Astrocyte of the cerebellum (primary cell): Measurements from ENCODE around the gene PPEF2.

Source experiments
- DNase-seq: peaks from one replicate; pipeline ENCODE4 v3.0.0-alpha.2; 2011; ENCODE audit warnings: low read depth
- H3K4me3 ChIP-seq: 2 replicates; pipeline ENCODE4 v1.5.1; 2011; ENCODE audit warnings: mild to moderate bottlenecking, low read depth, low read length, moderate library complexity
- in situ Hi-C: cut with HindIII; loops from 2 replicates; pipeline ENCODE4 v1.10.0; 2017; ENCODE audit warnings: low sequenced_read_pairs
- TF ChIP-seq, protein P1 (sequence below): IDR thresholded peaks from 2 replicates; pipeline ENCODE4 v1.5.1; 2012; ENCODE audit warnings: low read length, low read depth, moderate library complexity, mild to moderate bottlenecking; ENCODE audit errors: missing control alignments

Gene PPEF2

DNA sequence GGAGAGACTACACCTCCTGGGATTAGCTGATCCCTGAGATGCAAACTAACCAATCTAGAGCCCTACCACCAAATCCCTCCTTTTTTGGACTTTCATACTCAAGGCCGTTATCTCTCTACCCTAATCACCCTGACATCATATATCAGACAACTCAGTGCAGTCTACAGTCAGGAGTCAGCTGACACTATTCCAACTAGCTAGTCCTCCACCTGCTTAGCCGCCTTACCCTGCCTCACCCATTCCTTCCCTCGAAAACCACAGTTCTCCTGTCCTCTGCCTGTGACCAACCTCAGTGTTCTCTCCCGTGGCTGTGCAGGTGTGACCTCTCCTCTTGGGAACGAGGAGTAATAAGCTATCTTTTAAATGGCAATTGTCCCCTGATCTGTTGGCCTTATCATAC, 1.8 kb upstream of the PPEF2 start:
- in situ Hi-C loops = no loop called here
- no peak for DNase-seq
- TF ChIP-seq, protein P1, sequence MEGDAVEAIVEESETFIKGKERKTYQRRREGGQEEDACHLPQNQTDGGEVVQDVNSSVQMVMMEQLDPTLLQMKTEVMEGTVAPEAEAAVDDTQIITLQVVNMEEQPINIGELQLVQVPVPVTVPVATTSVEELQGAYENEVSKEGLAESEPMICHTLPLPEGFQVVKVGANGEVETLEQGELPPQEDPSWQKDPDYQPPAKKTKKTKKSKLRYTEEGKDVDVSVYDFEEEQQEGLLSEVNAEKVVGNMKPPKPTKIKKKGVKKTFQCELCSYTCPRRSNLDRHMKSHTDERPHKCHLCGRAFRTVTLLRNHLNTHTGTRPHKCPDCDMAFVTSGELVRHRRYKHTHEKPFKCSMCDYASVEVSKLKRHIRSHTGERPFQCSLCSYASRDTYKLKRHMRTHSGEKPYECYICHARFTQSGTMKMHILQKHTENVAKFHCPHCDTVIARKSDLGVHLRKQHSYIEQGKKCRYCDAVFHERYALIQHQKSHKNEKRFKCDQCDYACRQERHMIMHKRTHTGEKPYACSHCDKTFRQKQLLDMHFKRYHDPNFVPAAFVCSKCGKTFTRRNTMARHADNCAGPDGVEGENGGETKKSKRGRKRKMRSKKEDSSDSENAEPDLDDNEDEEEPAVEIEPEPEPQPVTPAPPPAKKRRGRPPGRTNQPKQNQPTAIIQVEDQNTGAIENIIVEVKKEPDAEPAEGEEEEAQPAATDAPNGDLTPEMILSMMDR = no peak
- H3K4me3 ChIP-seq = no peak overlapping the region

DNA sequence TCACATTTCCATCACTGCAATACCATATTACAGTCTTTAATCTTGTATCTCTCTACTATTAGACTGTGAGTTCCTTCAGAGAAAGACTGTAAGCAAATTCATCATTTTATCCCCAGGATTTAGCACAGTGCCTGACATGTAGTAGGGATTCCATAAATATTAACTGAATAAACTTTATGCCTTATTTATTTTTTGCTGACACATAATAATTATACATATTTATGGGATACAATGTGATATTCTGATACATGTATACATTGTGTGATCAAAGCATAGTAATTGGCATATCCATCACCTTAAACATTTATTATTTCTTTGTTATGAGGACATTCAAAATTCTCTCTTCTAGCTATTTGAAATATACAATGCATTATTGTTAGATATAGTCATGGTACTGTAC, 3.7 kb downstream of the PPEF2 start:
- no peak for DNase-seq
- no peak overlapping the region for H3K4me3 ChIP-seq
- TF ChIP-seq, protein P1 = no peak
- in situ Hi-C loops = no loop called here

DNA sequence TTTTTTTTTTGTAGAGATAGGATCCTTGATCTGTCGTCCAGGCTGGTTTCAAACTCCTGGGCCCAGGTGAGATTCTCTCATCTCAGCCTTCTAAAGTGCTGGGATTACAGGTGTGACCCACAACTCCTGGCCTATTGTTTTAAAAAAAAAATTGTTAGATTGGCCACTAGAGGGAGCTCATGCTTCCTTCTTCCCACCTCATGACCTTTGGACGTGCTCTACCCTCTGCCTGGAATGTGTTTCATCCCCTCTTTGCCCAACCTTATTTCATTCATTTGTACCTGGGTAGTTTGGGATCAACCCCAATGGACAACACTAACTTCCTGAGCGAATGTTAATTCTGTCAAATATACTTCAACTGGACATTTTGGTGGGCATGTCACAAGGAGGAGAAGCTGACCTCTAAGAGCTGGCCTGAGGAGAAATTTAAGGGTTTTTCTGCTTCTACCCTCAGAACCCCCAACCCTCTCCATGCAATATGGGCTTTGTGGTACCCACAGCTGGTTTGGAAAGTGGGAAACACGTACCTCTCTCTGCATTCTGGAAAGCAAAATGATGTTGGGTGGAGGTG, 6.4 kb downstream of the PPEF2 start:
- peak; percentile 3 for DNase-seq
- in situ Hi-C loops = no loop called here
- TF ChIP-seq, protein P1 = peak; percentile 60
- no peak overlapping the region for H3K4me3 ChIP-seq

DNA sequence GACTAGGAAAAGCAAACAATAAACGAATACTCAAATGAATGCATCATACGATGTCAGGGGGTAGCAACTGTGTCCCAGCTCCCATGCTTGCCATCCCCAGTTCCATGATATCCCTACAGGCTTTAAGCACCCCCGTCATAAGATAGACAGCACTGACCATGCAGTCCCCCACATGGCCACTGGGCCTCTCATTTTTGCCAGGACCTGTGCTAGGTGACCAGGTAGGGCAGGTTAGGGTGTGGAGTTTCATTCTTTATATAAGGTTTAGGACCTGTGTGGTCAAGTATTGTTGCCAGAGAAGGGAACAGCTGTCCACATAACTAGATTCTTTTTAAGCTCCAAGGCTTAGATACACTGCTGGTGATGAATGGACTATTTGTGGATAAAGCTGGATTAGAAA, 9.7 kb downstream of the PPEF2 start:
- no peak for DNase-seq
- in situ Hi-C loops = no loop called here
- TF ChIP-seq, protein P1 = peak; percentile 29
- no peak overlapping the region for H3K4me3 ChIP-seq

DNA sequence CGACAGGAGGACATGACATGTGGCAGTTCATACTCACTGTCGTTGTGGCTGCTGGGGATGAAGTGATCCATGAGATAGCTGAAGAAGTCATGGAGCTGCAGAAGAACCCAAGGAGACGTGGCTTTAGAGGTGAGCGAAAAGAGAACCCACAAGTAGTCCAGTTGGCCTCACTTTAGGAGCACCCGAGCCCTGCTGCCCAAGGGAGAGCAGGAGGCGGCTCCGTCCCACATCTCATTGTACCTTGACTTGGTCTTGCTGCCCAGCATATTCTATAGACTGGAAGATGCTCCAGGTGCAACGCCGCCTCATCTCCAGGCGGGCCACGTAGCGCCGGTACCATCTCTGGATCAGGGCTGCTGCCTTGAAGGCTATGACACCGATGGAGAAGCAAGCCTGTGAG, 10.6 kb downstream of the PPEF2 start:
- DNase-seq = no peak
- in situ Hi-C loops = no loop called here
- TF ChIP-seq, protein P1 = no peak
- no peak overlapping the region for H3K4me3 ChIP-seq

- in situ Hi-C loops = no loop called here
- DNase-seq = no peak
- TF ChIP-seq, protein P1 = no peak
- no peak overlapping the region for H3K4me3 ChIP-seq
Observed at GRCh38 chr4:75889537-75890199, 12.6 kb downstream of the PPEF2 start.
